HG03575 (cell line): ENCODE data around the gene MRPS26.
"Not testable (repeated sequence)": the region's sequence is repeated elsewhere in the genome, so short reads cannot be mapped to it uniquely, and the experiment has no call there.

ENCODE experiments used
- ATAC-seq: cut with Tn5 transposase; IDR thresholded peaks from one replicate; pipeline ENCODE4 v1.9.1; 2021; ENCODE audit not compliant: unreplicated experiment, insufficient number of reproducible peaks, low FRiP score; ENCODE audit errors: extremely low read depth

Gene MRPS26

DNA sequence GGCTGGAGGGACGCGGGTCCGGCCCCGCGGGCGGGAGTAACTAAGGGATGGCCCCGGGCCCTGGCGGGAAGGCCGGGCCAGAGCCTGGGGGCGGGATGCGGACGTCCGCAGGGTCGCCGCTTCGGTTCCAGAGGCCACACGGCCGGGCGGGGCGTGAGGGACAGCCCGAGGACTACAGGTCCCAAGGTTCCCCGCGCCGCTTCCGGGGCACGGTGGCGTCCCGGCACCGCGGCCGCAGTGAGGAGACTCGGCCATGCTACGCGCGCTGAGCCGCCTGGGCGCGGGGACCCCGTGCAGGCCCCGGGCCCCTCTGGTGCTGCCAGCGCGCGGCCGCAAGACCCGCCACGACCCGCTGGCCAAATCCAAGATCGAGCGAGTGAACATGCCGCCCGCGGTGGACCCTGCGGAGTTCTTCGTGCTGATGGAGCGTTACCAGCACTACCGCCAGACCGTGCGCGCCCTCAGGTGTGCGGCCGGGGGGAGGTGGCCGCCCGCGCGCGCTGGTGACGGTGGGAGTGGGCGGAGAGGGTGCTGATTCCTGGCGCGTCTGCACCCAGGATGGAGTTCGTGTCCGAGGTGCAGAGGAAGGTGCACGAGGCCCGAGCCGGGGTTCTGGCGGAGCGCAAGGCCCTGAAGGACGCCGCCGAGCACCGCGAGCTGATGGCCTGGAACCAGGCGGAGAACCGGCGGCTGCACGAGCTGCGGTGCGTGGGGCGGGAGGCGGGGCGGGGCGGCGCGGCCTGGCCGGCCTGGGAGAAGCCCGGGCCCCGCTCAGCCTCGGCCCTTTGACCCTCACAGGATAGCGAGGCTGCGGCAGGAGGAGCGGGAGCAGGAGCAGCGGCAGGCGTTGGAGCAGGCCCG lies at the start of gene MRPS26:
Gene MRPS26, plus strand, starts transcription at position 237 of the 861 bp plus-strand sequence. Its CDS starts 17 bp downstream, at position 254.
- peak; percentile 33 for ATAC-seq

DNA sequence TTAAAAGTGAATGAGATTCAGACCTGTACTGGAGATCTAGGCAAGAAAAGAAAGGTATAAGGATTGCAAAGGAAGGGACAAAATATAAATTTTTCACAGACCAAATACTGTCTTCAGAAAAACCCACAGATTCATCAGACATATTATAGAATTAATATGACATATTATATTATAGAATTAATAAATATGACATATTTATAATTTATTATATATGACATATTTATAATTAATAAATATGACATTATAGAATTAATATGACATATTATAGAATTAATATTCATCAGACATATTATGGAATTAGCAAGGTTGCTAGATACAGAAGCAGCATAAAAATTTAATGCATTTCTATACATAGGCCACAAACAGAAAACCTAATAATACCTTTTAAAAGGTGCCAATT lies 47.1 kb upstream of the MRPS26 start:
- no peak for ATAC-seq

DNA sequence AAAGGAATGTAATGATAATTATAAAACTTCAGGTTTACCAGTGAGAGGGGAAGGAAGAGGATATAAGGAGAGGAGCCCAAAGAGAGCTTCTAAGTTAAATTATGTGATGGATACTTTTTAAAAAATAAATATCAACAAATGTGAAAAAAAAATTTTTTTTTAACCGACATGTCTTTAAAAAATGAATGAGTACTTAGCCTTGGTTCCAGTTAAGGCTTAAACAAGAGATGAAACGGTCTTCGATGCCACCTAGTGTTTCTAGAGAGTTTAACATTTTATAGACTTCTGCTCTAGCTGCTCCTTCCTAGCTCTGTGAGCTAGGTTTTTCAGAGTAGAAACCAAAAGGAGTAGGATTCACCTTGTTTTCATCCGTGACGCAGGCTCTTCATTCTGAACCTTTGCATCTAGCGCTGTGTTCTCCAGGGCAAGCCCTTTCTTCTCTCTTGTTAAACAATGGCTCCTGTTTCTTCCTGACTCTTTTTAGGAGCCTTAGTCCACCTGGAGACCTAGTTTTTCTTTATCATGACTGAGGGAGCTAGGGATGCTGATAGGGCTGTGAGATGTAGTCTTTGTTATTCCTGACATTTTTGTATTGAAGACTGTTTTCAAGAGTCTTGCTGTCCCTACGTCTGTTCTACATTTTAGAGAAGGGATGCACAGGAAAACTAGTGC lies 44.9 kb upstream of the MRPS26 start:
- ATAC-seq = peak; percentile 68

DNA sequence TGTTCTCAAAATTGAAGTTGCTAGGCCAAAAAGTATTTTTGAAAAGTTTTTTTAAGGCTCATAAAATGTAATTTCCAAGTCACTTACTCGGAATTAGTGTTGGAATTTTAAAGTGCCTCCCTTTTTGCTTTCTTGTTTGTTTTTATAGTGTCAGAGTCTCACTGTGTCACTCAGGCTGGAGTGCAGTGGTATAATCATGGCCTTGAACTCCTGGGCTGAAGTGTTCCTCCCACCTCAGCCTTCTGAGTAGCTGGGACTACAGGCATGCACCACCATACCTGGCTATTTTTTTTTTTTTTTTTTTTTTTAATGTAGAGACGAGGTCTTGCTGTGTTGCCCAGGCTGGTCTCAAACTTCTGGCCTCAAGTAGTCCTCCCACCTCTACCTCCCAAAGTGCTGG lies 42.4 kb upstream of the MRPS26 start:
- no peak for ATAC-seq

DNA sequence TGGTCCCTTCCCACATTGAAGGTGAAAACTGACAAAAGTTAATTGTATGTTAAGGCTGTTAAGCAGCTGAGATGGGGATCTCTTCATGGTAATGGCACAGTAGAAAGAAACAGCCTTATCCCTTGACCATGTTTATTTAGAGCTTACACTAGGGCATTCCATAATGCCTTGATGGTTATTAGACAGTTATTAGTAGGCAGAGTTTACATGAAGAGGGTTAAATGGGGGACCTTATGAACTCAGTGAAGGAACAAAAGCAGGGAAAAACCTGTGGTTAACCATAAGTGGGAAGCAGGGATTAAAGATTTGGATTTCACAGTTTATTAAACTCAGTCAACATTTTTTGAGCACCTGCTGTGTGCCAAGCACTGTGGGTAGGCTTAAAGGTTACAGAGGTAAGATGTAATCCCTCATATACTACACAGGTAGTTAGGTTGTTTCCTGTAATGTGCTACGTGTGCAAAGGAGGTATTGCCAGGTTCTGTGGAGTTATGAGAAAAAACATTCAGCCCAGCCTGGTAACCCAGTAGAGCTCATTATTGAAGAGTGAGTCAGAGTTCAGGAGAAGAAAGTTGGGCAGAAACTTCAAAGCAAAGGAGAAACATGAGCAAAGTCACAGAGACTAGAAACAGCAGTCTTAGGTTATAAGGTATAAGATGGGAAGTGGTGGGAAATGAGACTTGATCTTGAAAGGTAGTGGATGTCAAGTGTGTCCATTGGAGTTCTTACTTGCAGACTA lies 34.7 kb upstream of the MRPS26 start:
- no peak for ATAC-seq

DNA sequence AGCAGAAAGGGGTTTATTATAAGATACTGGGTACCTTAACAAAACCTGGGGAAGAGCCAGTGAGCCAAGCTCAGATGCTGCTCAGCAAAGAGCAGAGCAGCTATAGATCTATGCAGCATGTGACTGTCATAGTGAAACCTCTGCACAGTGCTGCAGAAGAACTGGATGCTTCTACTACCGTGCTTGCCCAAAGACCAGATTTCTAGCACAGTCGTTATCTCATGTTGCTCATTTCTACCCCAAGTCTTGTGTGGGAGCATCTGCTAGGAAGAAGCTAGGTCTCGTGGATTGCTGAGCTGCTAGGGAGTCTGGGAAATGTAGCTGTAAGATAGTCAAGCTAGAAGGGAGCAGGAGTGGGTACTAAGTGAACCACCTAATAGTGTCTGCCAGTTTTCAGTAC lies 34.1 kb upstream of the MRPS26 start:
- no peak for ATAC-seq

DNA sequence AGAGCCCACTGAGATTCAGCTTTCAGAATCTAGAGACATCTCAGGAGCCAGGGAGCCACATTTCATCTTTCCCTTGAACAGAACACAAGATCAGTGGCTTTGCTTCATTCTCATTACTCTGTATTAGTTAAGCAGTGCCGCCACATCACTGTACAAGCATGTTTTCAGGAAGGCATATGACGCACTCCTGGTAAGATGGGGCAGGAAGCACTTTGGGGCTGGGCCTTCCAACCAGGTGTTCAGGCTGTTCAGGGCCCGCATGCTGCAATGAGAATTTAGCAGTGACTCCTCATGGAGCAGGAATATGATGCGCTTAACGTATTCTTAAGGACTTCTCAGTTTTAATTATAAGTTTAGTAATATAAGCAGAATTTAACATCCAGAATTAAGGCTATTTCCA lies 32.1 kb upstream of the MRPS26 start:
- ATAC-seq = no peak

DNA sequence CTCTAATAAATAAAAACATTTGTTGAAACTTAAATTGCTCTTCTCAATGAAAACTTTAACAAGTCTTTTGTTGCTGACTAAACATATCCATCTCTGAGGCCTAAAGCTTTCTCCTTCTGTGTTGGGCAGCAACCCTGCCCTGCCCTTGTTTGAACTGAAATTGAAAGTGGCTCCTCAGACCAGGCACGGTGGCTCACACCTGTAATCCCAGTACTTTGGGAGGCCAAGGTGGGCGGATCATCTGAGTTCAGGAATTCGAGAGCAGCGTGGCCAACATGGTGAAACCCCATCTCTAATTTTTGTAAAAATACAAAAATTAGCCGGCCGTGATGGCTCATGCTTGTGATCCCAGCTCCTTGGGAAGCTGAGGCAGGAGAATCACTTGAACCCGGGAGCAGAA lies 31.7 kb upstream of the MRPS26 start:
- ATAC-seq = no peak

DNA sequence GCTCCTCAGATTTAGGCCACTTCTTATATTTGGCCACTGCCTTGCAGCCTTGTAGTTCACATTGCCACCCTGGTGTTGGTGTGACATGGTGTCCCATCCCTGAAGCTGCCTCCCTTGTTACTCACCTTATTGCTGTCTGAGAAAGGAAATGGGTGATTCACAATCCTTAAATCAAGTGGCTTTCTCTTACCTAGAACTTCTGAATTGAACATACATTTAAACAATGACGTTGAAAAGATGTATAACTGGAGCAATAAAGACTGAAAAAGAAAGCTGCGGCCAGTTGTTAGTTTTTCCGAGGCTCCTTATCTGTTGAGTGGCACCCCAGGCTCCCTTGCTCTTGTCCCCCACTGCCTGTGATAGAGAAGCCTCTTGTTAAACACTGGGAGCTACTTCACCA lies 31.2 kb upstream of the MRPS26 start:
- ATAC-seq = no peak

DNA sequence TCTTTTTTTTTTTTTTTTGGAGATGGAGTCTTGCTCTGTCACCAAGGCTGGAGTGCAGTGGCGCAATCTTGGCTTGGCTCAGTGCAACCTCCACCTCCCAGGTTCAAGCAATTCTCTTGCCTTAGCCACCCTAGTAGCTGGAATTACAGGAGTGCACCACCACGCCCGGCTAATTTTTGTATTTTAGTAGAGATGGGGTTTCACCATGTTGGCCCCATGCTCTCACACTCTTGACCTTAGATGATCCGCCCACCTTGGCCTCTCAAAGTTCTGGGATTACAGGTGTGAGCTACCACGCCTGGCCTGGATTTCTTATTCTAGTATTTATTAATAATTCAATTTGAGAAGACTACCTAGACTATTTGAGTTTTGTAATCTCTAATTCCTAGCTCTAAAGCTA lies 30.6 kb upstream of the MRPS26 start:
- not testable (repeated sequence) for ATAC-seq

DNA sequence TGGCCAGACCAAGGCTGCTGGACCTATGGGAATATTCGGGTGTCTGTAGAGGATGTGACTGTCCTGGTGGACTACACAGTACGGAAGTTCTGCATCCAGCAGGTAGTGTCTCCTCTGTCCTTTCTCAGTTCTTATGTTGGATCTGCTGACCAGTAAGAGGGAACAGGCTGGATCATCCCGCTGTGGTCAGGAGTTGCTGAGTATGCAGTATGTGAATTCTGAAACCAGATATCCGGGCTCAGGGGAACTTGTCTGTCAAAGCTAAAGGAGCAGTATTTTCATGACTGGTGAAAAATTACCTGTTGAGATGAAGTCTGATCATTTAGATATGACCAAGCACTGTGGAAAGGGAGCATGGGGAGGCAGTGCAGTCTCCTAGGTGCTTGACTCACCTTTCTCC lies 24.5 kb upstream of the MRPS26 start:
- no peak for ATAC-seq

DNA sequence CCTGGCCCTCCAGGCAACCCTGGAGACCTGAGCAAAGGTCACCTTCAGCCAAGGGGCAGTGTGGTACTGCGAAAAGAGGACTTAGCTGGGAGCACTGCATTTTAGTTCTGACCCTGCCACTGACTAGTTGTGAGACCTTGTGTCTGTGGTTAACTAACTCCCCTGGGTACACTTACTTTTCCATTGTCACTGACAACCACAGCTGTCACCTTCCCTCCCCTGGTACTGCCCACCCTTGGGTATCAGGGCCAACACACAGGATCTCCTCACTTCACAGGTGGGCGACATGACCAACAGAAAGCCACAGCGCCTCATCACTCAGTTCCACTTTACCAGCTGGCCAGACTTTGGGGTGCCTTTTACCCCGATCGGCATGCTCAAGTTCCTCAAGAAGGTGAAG lies 24.1 kb upstream of the MRPS26 start:
- ATAC-seq = no peak

DNA sequence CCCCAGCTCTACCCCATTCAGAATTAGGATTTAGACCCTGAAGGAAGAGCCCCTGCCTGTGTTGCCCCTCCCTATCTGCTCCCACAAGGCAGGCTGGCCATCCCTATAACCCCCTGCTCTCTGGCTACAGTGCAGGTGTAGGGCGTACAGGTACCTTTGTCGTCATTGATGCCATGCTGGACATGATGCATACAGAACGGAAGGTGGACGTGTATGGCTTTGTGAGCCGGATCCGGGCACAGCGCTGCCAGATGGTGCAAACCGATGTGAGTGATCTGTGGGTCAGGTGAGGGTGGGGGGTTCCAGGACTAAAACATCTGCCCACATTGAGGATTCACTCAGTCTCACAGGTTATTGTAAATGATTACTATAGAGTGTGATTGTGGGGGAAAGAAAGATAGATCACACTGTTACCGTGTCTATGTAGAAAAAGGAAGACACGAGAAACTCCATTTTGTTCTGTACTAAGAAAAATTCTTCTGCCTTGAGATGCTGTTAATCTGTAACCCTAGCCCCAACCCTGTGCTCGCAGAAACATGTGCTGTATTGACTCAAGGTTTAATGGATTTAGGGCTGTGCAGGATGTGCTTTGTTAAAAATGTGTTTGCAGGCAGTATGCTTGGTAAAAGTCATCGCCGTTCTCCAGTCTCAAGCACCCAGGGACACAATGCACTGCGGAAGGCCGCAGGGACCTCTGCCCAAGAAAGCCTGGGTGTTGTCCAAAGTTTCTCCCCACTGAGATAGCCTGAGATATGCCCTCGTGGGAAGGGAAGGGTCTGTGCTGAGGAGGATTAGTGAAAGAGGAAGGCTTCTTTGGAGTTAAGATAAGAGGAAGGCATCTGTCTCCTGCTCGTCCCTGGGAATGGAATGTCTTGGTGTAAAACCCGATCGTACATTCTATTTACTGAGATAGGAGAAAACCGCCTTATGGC lies 23.0 kb upstream of the MRPS26 start:
- ATAC-seq = not testable (repeated sequence)

DNA sequence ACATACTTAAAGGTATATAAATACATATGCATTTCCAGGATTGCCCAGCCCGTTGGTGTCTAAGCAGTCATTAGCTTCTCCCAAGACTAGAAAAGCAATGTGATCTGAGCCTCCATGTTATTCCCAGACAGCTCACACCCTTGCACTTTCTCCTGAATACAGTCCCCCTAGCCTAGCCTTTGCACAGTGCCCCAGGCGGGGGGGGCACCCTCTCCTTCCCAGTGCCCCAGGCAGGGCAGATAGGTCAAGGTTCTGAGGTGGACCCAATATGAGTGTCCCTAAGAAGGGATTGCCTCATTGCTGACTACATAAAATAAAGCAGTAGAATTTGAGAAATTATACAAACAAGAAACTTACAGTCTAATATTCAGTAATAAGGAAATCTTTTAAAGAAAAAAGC lies 17.9 kb upstream of the MRPS26 start:
- no peak for ATAC-seq

DNA sequence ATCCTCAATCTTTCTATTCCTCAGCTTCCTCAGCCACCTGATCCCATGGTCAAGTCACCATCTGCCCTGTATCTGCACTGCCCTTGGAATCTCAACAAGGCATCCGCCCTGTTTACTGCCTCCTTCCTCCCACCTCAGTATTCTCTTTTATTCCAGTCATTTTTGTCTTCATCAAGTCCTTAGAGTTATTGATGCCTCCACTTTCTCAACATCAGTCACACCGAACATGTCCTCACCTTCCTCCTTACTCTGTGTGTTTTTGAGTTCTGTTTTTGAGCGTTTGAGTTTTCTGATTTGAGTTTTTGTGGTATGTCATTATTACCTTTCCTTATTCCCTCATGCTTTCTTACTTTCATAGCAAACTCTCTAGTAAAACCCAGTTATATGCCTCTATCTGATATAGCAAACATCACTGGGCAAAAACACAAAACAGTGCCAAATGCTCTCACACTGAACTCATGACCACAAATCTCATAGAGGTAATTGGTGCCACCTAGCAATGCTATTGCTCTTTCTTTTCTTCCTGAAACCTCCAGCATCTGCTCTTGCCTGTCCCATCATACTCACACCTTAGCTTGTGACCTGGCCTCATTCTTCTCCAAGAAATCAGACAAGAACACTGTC lies 14.2 kb upstream of the MRPS26 start:
- ATAC-seq = no peak

DNA sequence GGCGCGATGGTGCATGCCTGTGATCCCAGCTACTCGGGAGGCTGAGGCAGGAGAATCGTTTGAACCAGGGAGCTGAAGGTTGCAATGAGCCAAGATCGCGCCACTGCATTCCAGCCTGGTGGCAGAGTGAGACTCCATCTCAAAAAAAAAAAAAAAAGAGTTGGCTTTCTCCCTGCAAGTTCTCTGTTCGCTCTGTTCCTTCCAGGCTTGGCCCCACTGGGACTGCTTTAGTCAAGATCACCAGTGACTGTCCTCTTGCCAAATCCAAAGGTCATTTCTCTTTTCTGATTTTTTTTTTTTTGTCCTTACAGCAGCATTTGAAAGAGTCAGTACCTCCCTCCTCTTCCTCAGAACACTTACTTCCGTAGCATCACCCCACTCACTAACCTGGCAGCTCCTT lies 13.2 kb upstream of the MRPS26 start:
- no peak for ATAC-seq

DNA sequence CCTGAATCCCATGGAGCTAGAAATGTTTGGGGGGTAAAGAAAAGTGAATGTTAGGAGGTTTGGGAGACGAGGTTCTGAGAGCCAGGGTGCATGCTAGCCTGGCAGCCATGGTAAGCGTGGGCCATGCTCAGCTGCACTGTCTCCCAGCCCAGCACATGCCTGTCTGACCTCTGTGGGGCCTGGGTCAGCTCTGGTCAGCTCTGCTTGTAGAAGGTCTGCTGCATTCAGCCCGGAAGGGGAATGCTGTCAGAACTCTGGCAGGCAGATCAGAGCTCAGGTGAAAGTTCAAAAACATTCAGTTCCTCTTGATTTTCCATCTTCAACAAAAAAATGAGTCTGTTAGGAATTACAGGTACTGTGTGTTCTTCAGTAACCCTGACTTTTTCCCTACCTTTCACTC lies 8.2 kb upstream of the MRPS26 start:
- no peak for ATAC-seq

DNA sequence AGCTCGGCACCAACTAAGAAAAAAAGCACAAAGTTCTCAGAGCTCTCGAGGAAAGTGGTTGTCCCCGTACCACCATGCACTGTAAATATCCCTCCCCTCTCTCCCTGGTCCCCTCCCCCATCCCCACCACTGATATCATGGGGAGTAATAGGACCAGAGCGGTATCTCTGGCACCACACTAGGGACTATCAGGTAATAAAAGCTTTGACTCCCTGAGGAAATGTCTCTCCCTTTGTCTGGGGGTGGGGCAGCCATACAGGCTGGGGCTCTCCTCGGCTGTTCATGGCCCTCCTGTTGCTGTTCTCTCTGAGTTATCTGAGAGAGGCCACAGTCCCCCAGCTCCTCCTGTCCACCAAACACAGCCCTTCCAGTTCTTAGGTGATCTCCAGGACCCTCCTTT lies 7.4 kb upstream of the MRPS26 start:
- no peak for ATAC-seq
